HEK293 (cell line): Measurements from ENCODE around the gene LIMK1.

Experiments used
- CTCF ChIA-PET: fragments of 350-600 bp; formaldehyde crosslinking; extraction: SDS; loops from one replicate; lab custom pipeline; 2021; ENCODE audit warnings: antibody characterized with exemption; lab: Yijun Ruan, JAX
- POLR2A ChIA-PET: fragments of 300-600 bp; formaldehyde crosslinking; extraction: SDS; loops from one replicate; lab custom pipeline; 2020; ENCODE audit warnings: antibody characterized with exemption, inconsistent platforms; lab: Yijun Ruan, JAX
- H3K27ac ChIP-seq: fragments of 200-500 bp; sonication (Bioruptor generic); 2 replicates; pipeline ENCODE4 v1.5.1; 2014; ENCODE audit warnings: low read depth, low read length, control low read depth, inconsistent platforms; ENCODE audit errors: extremely low read depth
- H3K36me3 ChIP-seq, 2 experiments: fragments of 200-500 bp in 1 of 2; sonication (Bioruptor generic) in 1 of 2; 1 replicate in 1 of 2; 2 replicates in 1 of 2; pipeline ENCODE4 v1.5.1; 2014 to 2017; ENCODE audit warnings: inconsistent platforms in 2 of 2, low read length in 2 of 2; ENCODE audit not compliant: control insufficient read depth in 2 of 2, insufficient read depth in 1 of 2
- H3K4me1 ChIP-seq: fragments of 200-500 bp; sonication (Bioruptor generic); 2 replicates; pipeline ENCODE4 v1.5.1; 2014; ENCODE audit warnings: mild to moderate bottlenecking, low read length, inconsistent platforms; ENCODE audit not compliant: control insufficient read depth, insufficient read depth
- H3K4me3 ChIP-seq: 2 replicates; pipeline ENCODE4 v1.5.1; 2011; ENCODE audit warnings: low read depth, mild to moderate bottlenecking, control low read depth, low read length, moderate library complexity
- H3K9me3 ChIP-seq: fragments of 200-500 bp; sonication (Bioruptor generic); 2 replicates; pipeline ENCODE4 v1.5.1; 2014; ENCODE audit warnings: low read depth, low read length, inconsistent platforms; ENCODE audit not compliant: control insufficient read depth, insufficient read depth
- KLF17 ChIP-seq: fragments of 450-650 bp; formaldehyde crosslinking; IDR thresholded peaks from 2 replicates; pipeline ENCODE4 v1.5.1; 2016; ENCODE audit warnings: missing biosample characterization, missing genetic modification characterization
- KLF8 ChIP-seq: fragments of 450-650 bp; formaldehyde crosslinking; IDR thresholded peaks from 2 replicates; pipeline ENCODE4 v1.5.1; 2016; ENCODE audit warnings: missing biosample characterization, missing genetic modification characterization
- TSHZ1 ChIP-seq: fragments of 450-650 bp; formaldehyde crosslinking; IDR thresholded peaks from 2 replicates; pipeline ENCODE4 v1.5.1; 2016; ENCODE audit warnings: missing biosample characterization, missing genetic modification characterization, borderline replicate concordance
- ZBTB21 ChIP-seq: fragments of 450-650 bp; formaldehyde crosslinking; IDR thresholded peaks from 2 replicates; pipeline ENCODE4 v1.5.1; 2017; ENCODE audit warnings: missing biosample characterization, missing genetic modification characterization
- ZFP37 ChIP-seq: fragments of 450-650 bp; formaldehyde crosslinking; IDR thresholded peaks from 2 replicates; pipeline ENCODE4 v1.5.1; 2016; ENCODE audit warnings: missing biosample characterization, missing genetic modification characterization
- ZNF146 ChIP-seq: fragments of 450-650 bp; formaldehyde crosslinking; IDR thresholded peaks from 2 replicates; pipeline ENCODE4 v1.5.1; 2016; ENCODE audit warnings: missing biosample characterization, missing genetic modification characterization
- ZNF157 ChIP-seq: fragments of 450-650 bp; formaldehyde crosslinking; IDR thresholded peaks from 2 replicates; pipeline ENCODE4 v1.5.1; 2016; ENCODE audit warnings: missing biosample characterization, missing genetic modification characterization
- ZNF16 ChIP-seq: fragments of 450-650 bp; formaldehyde crosslinking; IDR thresholded peaks from 2 replicates; pipeline ENCODE4 v1.5.1; 2016; ENCODE audit warnings: low read depth, missing biosample characterization, missing genetic modification characterization
- ZNF169 ChIP-seq: fragments of 450-650 bp; formaldehyde crosslinking; IDR thresholded peaks from 2 replicates; pipeline ENCODE4 v1.5.1; 2016; ENCODE audit warnings: missing biosample characterization, missing genetic modification characterization
- ZNF274 ChIP-seq, 2 experiments: fragments of 200-500 bp in 1 of 2; fragments of 450-650 bp in 1 of 2; sonication (Bioruptor generic) in 1 of 2; formaldehyde crosslinking in 1 of 2; IDR thresholded peaks; 2 replicates each; pipeline versions ENCODE4 v1.5.1 to v1.6.1; 2014 to 2016; ENCODE audit warnings: borderline replicate concordance in 1 of 2, inconsistent platforms in 1 of 2, low read length in 1 of 2, missing biosample characterization in 1 of 2, missing genetic modification characterization in 1 of 2
- ZNF426 ChIP-seq: fragments of 450-650 bp; formaldehyde crosslinking; IDR thresholded peaks from 2 replicates; pipeline ENCODE4 v1.5.1; 2017; ENCODE audit warnings: missing biosample characterization, missing genetic modification characterization, mild to moderate bottlenecking, inconsistent platforms, moderate library complexity
- ZNF513 ChIP-seq: fragments of 450-650 bp; IDR thresholded peaks from 2 replicates; pipeline ENCODE4 v1.5.1; 2018; ENCODE audit warnings: missing biosample characterization, missing genetic modification characterization
- ZNF600 ChIP-seq: fragments of 450-650 bp; formaldehyde crosslinking; IDR thresholded peaks from 2 replicates; pipeline ENCODE4 v1.5.1; 2016; ENCODE audit warnings: missing biosample characterization, missing genetic modification characterization
- ZNF624 ChIP-seq: fragments of 450-650 bp; formaldehyde crosslinking; IDR thresholded peaks from 2 replicates; pipeline ENCODE4 v1.5.1; 2017; ENCODE audit warnings: missing biosample characterization, missing genetic modification characterization
- ZNF654 ChIP-seq: fragments of 450-650 bp; formaldehyde crosslinking; IDR thresholded peaks from 2 replicates; pipeline ENCODE4 v1.5.1; 2016; ENCODE audit warnings: low read depth, missing biosample characterization, missing genetic modification characterization
- ZNF692 ChIP-seq: fragments of 450-650 bp; formaldehyde crosslinking; IDR thresholded peaks from 2 replicates; pipeline ENCODE4 v1.5.1; 2016; ENCODE audit warnings: missing biosample characterization, missing genetic modification characterization
- ZNF792 ChIP-seq: fragments of 450-650 bp; formaldehyde crosslinking; IDR thresholded peaks from 2 replicates; pipeline ENCODE4 v1.5.1; 2016; ENCODE audit warnings: missing biosample characterization, missing genetic modification characterization
- ZSCAN16 ChIP-seq: fragments of 450-650 bp; formaldehyde crosslinking; IDR thresholded peaks from 2 replicates; pipeline ENCODE4 v1.5.1; 2016; ENCODE audit warnings: missing biosample characterization, missing genetic modification characterization
- ZSCAN30 ChIP-seq: fragments of 450-650 bp; IDR thresholded peaks from 2 replicates; pipeline ENCODE4 v1.5.1; 2018; ENCODE audit warnings: missing biosample characterization, mild to moderate bottlenecking, missing genetic modification characterization, moderate library complexity

Gene LIMK1

GRCh38 chr7:74104702-74105101, 21.1 kb downstream of the LIMK1 start:
- Histone ChIP-seq H3K27ac (no peak overlapping the region), H3K9me3 (no peaks in the 10 kb centered on the region), H3K4me1 (no peaks in the 10 kb centered on the region), H3K4me3 (no peak overlapping the region), H3K36me3 (peaks cover 16 to 45% of the 10 kb centered on the region in 2 experiments; a peak in 2 of 3 replicates)
- POLR2A ChIA-PET, result interaction anchor here (1.1 kb wide), 1 partner anchor 21 kb away, joined by 3 read pairs; the partner anchor contains the start of gene LIMK1
- TF ChIP-seq ZSCAN30 (tag by site-specific recombination), result no peak
- TF ChIP-seq ZNF600 (tag by site-specific recombination), result peak; percentile 58; the same call in 1 of the 2 replicates
- CTCF ChIA-PET, result interaction anchor here (0.7 to 1.0 kb wide), 3 partner anchors 21 to 340 kb away, joined by 3 to 4 read pairs (median 3); partner anchors contain the start of gene LIMK1

GRCh38 chr7:74105992-74106391, 22.4 kb downstream of the LIMK1 start:
- Histone ChIP-seq H3K27ac (no peak overlapping the region), H3K9me3 (no peaks in the 10 kb centered on the region), H3K36me3 (peaks cover 16 to 45% of the 10 kb centered on the region in 2 experiments; a peak in 2 of 3 replicates), H3K4me1 (no peaks in the 10 kb centered on the region), H3K4me3 (no peak overlapping the region)
- ChIA-PET POLR2A (no interaction called here), CTCF (interaction anchor here (0.7 kb wide), 1 partner anchor 79 kb away, joined by 4 read pairs; no protein-coding TSS in a partner anchor)
- TF ChIP-seq ZBTB21 (tag by site-specific recombination) (no peak), ZFP37 (tag by site-specific recombination) (no peak), ZNF16 (tag by site-specific recombination) (no peak), ZNF426 (tag by site-specific recombination) (no peak), ZNF274 (IDR thresholded peaks at IDR 0.05; ENCODE audit: low read length) (no peak), ZNF274 (tag by site-specific recombination; IDR thresholded peaks at IDR 0.05; ENCODE audit: borderline replicate concordance) (no peak), ZNF513 (tag by site-specific recombination) (no peak), ZNF169 (tag by site-specific recombination) (no peak), ZNF157 (no peak), KLF17 (no peak), ZNF654 (no peak), TSHZ1 (tag by site-specific recombination) (no peak), ZNF692 (tag by site-specific recombination) (no peak), ZNF792 (no peak), ZSCAN16 (tag by site-specific recombination) (no peak), ZNF624 (tag by site-specific recombination) (no peak), KLF8 (tag by site-specific recombination) (no peak), ZNF146 (tag by site-specific recombination) (no peak)
